ENCODE measurements around the gene GPR37.

The GPR37 gene

GRCh38 chr7:124751027-124751426 is 14.6 kb downstream of the GPR37 start:
- no peak overlapping the region for H3K27ac ChIP-seq
- no peak for TF ChIP-seq CTCF (IDR thresholded peaks at IDR 0.05)
- H3K4me2 ChIP-seq (ENCODE audit: low read length): no peak overlapping the region
- H2AFZ ChIP-seq: no peak overlapping the region
- H3K36me3 ChIP-seq (ENCODE audit: control insufficient read depth, insufficient read depth, low read length): no peaks in the 10 kb centered on the region
- H3K27me3 ChIP-seq (ENCODE audit: control insufficient read depth, insufficient read depth, low read length): no peaks in the 10 kb centered on the region
- H3K9ac ChIP-seq: no peak overlapping the region
- no peaks in the 10 kb centered on the region for H3K9me3 ChIP-seq (ENCODE audit: control insufficient read depth, low read length)
- no peaks in the 10 kb centered on the region for H3K79me2 ChIP-seq
- H3K4me1 ChIP-seq: no peaks in the 10 kb centered on the region
- no peak overlapping the region for H3K4me3 ChIP-seq (ENCODE audit: low read depth, low read length)

- no peaks in the 10 kb centered on the region for H3K27me3 ChIP-seq (ENCODE audit: control insufficient read depth, insufficient read depth, low read length)
- no peaks in the 10 kb centered on the region for H3K36me3 ChIP-seq (ENCODE audit: control insufficient read depth, insufficient read depth, low read length)
- TF ChIP-seq CTCF (IDR thresholded peaks at IDR 0.05): no peak
- H3K27ac ChIP-seq: no peak overlapping the region
- no peaks in the 10 kb centered on the region for H3K79me2 ChIP-seq
- H3K4me1 ChIP-seq: no peaks in the 10 kb centered on the region
- H3K9me3 ChIP-seq (ENCODE audit: control insufficient read depth, low read length): no peaks in the 10 kb centered on the region
- no peak overlapping the region for H3K4me2 ChIP-seq (ENCODE audit: low read length)
- no peak overlapping the region for H3K4me3 ChIP-seq (ENCODE audit: low read depth, low read length)
- no peak overlapping the region for H3K9ac ChIP-seq
- no peak overlapping the region for H2AFZ ChIP-seq
Observed at GRCh38 chr7:124747072-124747471, 18.5 kb downstream of the GPR37 start.

GRCh38 chr7:124738639-124739038 is 27.0 kb downstream of the GPR37 start:
- no peaks in the 10 kb centered on the region for H3K27me3 ChIP-seq (ENCODE audit: control insufficient read depth, insufficient read depth, low read length)
- H3K9ac ChIP-seq: no peak overlapping the region
- no peak overlapping the region for H3K4me3 ChIP-seq (ENCODE audit: low read depth, low read length)
- H3K4me1 ChIP-seq: no peaks in the 10 kb centered on the region
- H3K36me3 ChIP-seq (ENCODE audit: control insufficient read depth, insufficient read depth, low read length): no peaks in the 10 kb centered on the region
- H3K27ac ChIP-seq: no peak overlapping the region
- H2AFZ ChIP-seq: no peak overlapping the region
- no peaks in the 10 kb centered on the region for H3K79me2 ChIP-seq
- TF ChIP-seq CTCF (IDR thresholded peaks at IDR 0.05): no peak
- H3K9me3 ChIP-seq (ENCODE audit: control insufficient read depth, low read length): no peaks in the 10 kb centered on the region
- H3K4me2 ChIP-seq (ENCODE audit: low read length): no peak overlapping the region

GRCh38 chr7:124737760-124738300 is 27.8 kb downstream of the GPR37 start:
- H3K4me1 ChIP-seq: no peaks in the 10 kb centered on the region
- no peak overlapping the region for H3K27ac ChIP-seq
- no peaks in the 10 kb centered on the region for H3K27me3 ChIP-seq (ENCODE audit: control insufficient read depth, insufficient read depth, low read length)

More at GRCh38 chr7:124737760-124738300, 27.8 kb downstream of the GPR37 start:
- H3K79me2 ChIP-seq: no peaks in the 10 kb centered on the region
- H3K4me3 ChIP-seq (ENCODE audit: low read depth, low read length): no peak overlapping the region
- H3K4me2 ChIP-seq (ENCODE audit: low read length): no peak overlapping the region
- H3K36me3 ChIP-seq (ENCODE audit: control insufficient read depth, insufficient read depth, low read length): no peaks in the 10 kb centered on the region
- H2AFZ ChIP-seq: no peak overlapping the region
- no peak for TF ChIP-seq CTCF (IDR thresholded peaks at IDR 0.05)
- no peak overlapping the region for H3K9ac ChIP-seq
- no peaks in the 10 kb centered on the region for H3K9me3 ChIP-seq (ENCODE audit: control insufficient read depth, low read length)
